HepG2 (cell line): ENCODE measurements around the gene STX4. TPM values are rescaled to one million over a fixed set of nuclear protein-coding genes. Genes with fewer than 3 reads are reported as not detected.
A peak's percentile ranks its signal among the peaks of the same experiment; 100 is the strongest.

Experiments used
- CBFB ChIP-seq: sonication (generic); formaldehyde crosslinking; IDR thresholded peaks from 2 replicates; pipeline ENCODE4 v1.4.0; 2020; ENCODE audit warnings: missing genetic modification reagents
- CSRNP1 ChIP-seq: sonication (generic); formaldehyde crosslinking; IDR thresholded peaks from 2 replicates; pipeline ENCODE4 v1.8.1; 2023; ENCODE audit warnings: mild to moderate bottlenecking, missing genetic modification reagents
- DZIP1 ChIP-seq: sonication (generic); formaldehyde crosslinking; IDR thresholded peaks from 2 replicates; pipeline ENCODE4 v1.5.0; 2020; ENCODE audit warnings: mild to moderate bottlenecking, missing genetic modification reagents
- ELF4 ChIP-seq: sonication (generic); formaldehyde crosslinking; IDR thresholded peaks from 2 replicates; pipeline ENCODE4 v1.5.0; 2020; ENCODE audit warnings: missing genetic modification reagents, mild to moderate bottlenecking, moderate library complexity, borderline replicate concordance
- ESRRA ChIP-seq: sonication (generic); formaldehyde crosslinking; IDR thresholded peaks from 2 replicates; pipeline ENCODE4 v1.5.1; 2020; ENCODE audit warnings: mild to moderate bottlenecking, low read depth, missing genetic modification reagents
- FIP1L1 ChIP-seq: fragments of 200-400 bp; formaldehyde crosslinking; IDR thresholded peaks from 2 replicates; pipeline ENCODE4 v1.6.1; 2018; ENCODE audit warnings: low read depth, mild to moderate bottlenecking, low read length, moderate library complexity, borderline replicate concordance; ENCODE audit not compliant: insufficient read depth
- HNF1B ChIP-seq: sonication (generic); formaldehyde crosslinking; IDR thresholded peaks from 2 replicates; pipeline ENCODE4 v1.5.1; 2020; ENCODE audit warnings: mild to moderate bottlenecking, moderate library complexity, missing genetic modification reagents
- JUND ChIP-seq: sonication (generic); formaldehyde crosslinking; IDR thresholded peaks from 2 replicates; pipeline ENCODE4 v1.8.0; 2022; ENCODE audit warnings: mild to moderate bottlenecking, missing genetic modification reagents
- KDM5B ChIP-seq: sonication (generic); formaldehyde crosslinking; IDR thresholded peaks from 2 replicates; pipeline ENCODE4 v1.4.0; 2020; ENCODE audit warnings: missing genetic modification reagents, mild to moderate bottlenecking, borderline replicate concordance
- PHF21A ChIP-seq: sonication (generic); formaldehyde crosslinking; IDR thresholded peaks from 2 replicates; pipeline ENCODE4 v1.5.0; 2020; ENCODE audit warnings: mild to moderate bottlenecking, missing genetic modification reagents
- RBAK ChIP-seq: sonication (generic); formaldehyde crosslinking; IDR thresholded peaks from 2 replicates; pipeline ENCODE4 v1.5.1; 2020; ENCODE audit warnings: mild to moderate bottlenecking, missing genetic modification reagents
- RNF2 ChIP-seq: fragments of 450-650 bp; conservative IDR thresholded peaks from 2 replicates; pipeline ENCODE4 v1.6.1; 2016; ENCODE audit warnings: low read depth
- SAFB2 ChIP-seq: sonication (generic); formaldehyde crosslinking; IDR thresholded peaks from 2 replicates; pipeline ENCODE4 v1.5.1; 2020; ENCODE audit warnings: missing genetic modification reagents, low read depth, mild to moderate bottlenecking, borderline replicate concordance
- SIX4 ChIP-seq: sonication (generic); formaldehyde crosslinking; IDR thresholded peaks from 2 replicates; pipeline ENCODE4 v1.4.0; 2020; ENCODE audit warnings: missing genetic modification reagents
- SMYD3 ChIP-seq: sonication (generic); formaldehyde crosslinking; IDR thresholded peaks from 2 replicates; pipeline ENCODE4 v1.8.1; 2023; ENCODE audit warnings: mild to moderate bottlenecking, missing genetic modification reagents
- SP4 ChIP-seq: sonication (generic); formaldehyde crosslinking; IDR thresholded peaks from 2 replicates; pipeline ENCODE4 v1.8.1; 2023; ENCODE audit warnings: mild to moderate bottlenecking, missing genetic modification reagents
- STAG1 ChIP-seq: sonication (generic); formaldehyde crosslinking; IDR thresholded peaks from 2 replicates; pipeline ENCODE4 v1.4.0; 2020; ENCODE audit warnings: missing genetic modification reagents
- TFDP1 ChIP-seq: IDR thresholded peaks from 2 replicates; pipeline ENCODE4 v1.6.1; 2016; ENCODE audit warnings: missing compliant biosample characterization, missing genetic modification reagents, borderline replicate concordance
- THAP11 ChIP-seq: IDR thresholded peaks from 2 replicates; pipeline ENCODE4 v1.6.1; 2016; ENCODE audit warnings: missing biosample characterization, missing genetic modification reagents
- ZMYM4 ChIP-seq: sonication (generic); formaldehyde crosslinking; IDR thresholded peaks from 2 replicates; pipeline ENCODE4 v1.8.1; 2023; ENCODE audit warnings: mild to moderate bottlenecking, missing genetic modification reagents
- ZNF543 ChIP-seq: sonication (generic); formaldehyde crosslinking; IDR thresholded peaks from 2 replicates; pipeline ENCODE4 v1.4.0; 2020; ENCODE audit warnings: mild to moderate bottlenecking, missing genetic modification reagents
- ZNF567 ChIP-seq: sonication (generic); formaldehyde crosslinking; IDR thresholded peaks from 2 replicates; pipeline ENCODE4 v1.8.1; 2023; ENCODE audit warnings: mild to moderate bottlenecking, missing genetic modification reagents, borderline replicate concordance
- ZNF749 ChIP-seq: sonication (generic); formaldehyde crosslinking; IDR thresholded peaks from 2 replicates; pipeline ENCODE4 v1.8.0; 2022; ENCODE audit warnings: mild to moderate bottlenecking, missing genetic modification reagents, moderate library complexity, borderline replicate concordance
- ZNF841 ChIP-seq: sonication (generic); formaldehyde crosslinking; IDR thresholded peaks from 2 replicates; pipeline ENCODE4 v1.8.1; 2023; ENCODE audit warnings: missing genetic modification reagents, borderline replicate concordance
- ZSCAN12 ChIP-seq: sonication (generic); formaldehyde crosslinking; IDR thresholded peaks from 2 replicates; pipeline ENCODE4 v1.9.0; 2021; ENCODE audit warnings: mild to moderate bottlenecking, missing genetic modification reagents
- polyA plus RNA-seq, 8 experiments: library from polyadenylated mRNA; depleted of rRNA in 3 of 8; stranded (reverse) in 7 of 8; unstranded in 1 of 8; fragments of >200 nt; fragmentation: Illumina TruSeq in 4 of 8; extraction: Trizol in 4 of 8; gene quantifications; 2 replicates each; pipeline versions ENCODE4 v1.2.1 to v1.2.3, GENCODE V29; 2011 to 2016; ENCODE audit warnings: low read depth in 4 of 8, missing spikeins in 1 of 8, mixed read lengths in 1 of 8; ENCODE audit not compliant: insufficient read depth in 1 of 8
- total RNA-seq, 5 experiments: library from RNA; depleted of rRNA; stranded (reverse); fragments of >200 nt; fragmentation: Illumina TruSeq; extraction: Trizol; gene quantifications; 2 replicates each; pipeline ENCODE4 v1.2.3, GENCODE V29; 2016; ENCODE audit warnings: low read depth in 1 of 5

STX4 gene
- total and polyA plus RNA-seq, 2 of the 13 experiments (the other 11 are each of a cell fraction or from before 2014, with no cell fraction given), result 29.2 to 34.6 TPM

GRCh38 chr16:31016018-31016417 lies 17.3 kb upstream of the STX4 start (continued):
- TF ChIP-seq KDM5B (CRISPR knock-in tag) (peak; percentile 66; the same call in 1 of the 2 replicates), HNF1B (CRISPR knock-in tag) (no peak; the same call in 1 of the 2 replicates), TFDP1 (CRISPR knock-in tag) (no peak), STAG1 (CRISPR knock-in tag) (peak; percentile 89), ELF4 (peak; percentile 35; the same call in 1 of the 2 replicates), ZSCAN12 (CRISPR knock-in tag) (no peak), ZNF841 (CRISPR knock-in tag) (no peak), PHF21A (peak; percentile 35; the same call in 1 of the 2 replicates), CSRNP1 (CRISPR knock-in tag) (no peak), RNF2 (no peak), ZNF749 (CRISPR knock-in tag) (no peak), CBFB (CRISPR knock-in tag) (no peak), RBAK (no peak), SMYD3 (no peak), SAFB2 (no peak), SP4 (CRISPR knock-in tag) (0 out of 2 replicates have a peak, but pooled peaks have one; percentile 30), ZMYM4 (CRISPR knock-in tag) (peak; percentile 30; the same call in 1 of the 2 replicates), ZNF567 (CRISPR knock-in tag) (no peak), DZIP1 (CRISPR knock-in tag) (no peak), SIX4 (CRISPR knock-in tag) (no peak), JUND (CRISPR knock-in tag) (no peak), THAP11 (CRISPR knock-in tag) (peak; percentile 55), ZNF543 (CRISPR knock-in tag) (no peak), ESRRA (CRISPR knock-in tag) (no peak), FIP1L1 (no peak)
